Sigmoid colon (tissue), 4 donors: ENCODE data around the gene ARMC2.

Experiments used
- CTCF ChIP-seq, 4 experiments: fragments of 450-650 bp in 3 of 4; fragments of 200-600 bp in 1 of 4; IDR thresholded peaks; one replicate each; pipeline ENCODE4 v1.5.1; 2016 to 2019; ENCODE audit warnings: antibody characterized with exemption in 4 of 4, mild to moderate bottlenecking in 3 of 4, moderate library complexity in 2 of 4
- POLR2AphosphoS5 ChIP-seq, 4 donors: sonication (generic); formaldehyde crosslinking; IDR thresholded peaks; one replicate each; pipeline ENCODE4 v1.6.1; 2017; ENCODE audit warnings: antibody characterized with exemption in 4 of 4

DNA sequence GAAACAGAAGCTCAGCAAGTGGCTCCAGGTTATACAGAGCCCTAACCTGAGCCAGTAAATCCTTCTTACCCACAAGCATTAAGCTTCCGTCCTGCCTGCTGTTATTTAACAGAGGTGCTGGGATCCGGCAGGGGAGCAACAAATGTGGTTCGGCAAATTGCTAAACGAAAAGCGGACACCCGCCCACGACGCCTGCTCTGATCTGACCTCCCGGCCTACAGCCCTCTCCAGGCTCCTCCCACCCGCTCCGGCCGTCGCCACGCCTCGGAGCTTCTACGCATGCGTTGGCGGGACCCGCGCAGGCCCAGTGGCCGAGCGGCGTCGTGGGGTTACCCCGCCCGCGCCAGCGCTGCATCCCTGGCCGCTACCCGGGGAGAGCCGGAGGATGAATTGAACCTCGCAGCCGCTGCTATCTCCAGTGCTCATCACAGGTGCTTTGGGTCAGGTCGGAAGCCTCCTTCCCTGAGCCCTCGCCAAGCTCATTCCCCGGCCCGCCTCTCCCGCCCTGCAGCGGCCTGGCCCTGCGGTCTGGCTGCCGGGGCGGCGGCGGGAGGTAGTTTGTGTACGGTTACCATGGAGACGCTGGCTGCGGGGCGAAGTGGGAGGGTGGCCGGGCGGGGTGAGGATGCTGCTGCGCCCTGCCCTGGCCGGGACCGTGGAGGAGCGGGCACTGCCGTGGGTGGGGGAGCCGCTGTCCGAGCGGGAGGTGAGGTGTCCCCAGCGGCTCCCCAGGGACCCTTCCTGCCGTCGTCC lies at the start of gene ARMC2:
- TF ChIP-seq CTCF (IDR thresholded peaks at IDR 0.05) = no peak
- TF ChIP-seq POLR2AphosphoS5 (IDR thresholded peaks at IDR 0.05) = peak; percentile 54 to 85 (median 82)
